GM12878 (cell line): Measurements from ENCODE around the gene KCNK17. TPM values are rescaled to one million over a fixed set of nuclear protein-coding genes. Genes with fewer than 3 reads are reported as not detected.

Experiments used
- ATAC-seq: fragments of 200-7000 bp; cut with Tn5 transposase; 3 replicates; pipeline ENCODE4 v1.9.1; 2020; ENCODE audit warnings: mild to moderate bottlenecking, moderate library complexity
- Bru-seq: library from RNA; stranded (reverse); fragments of 400-500 nt; gene quantifications from one replicate; lab custom pipeline; 2021; lab: Mats Ljungman, UMichigan
- BruChase-seq, 2 experiments: library from RNA; stranded (reverse); fragments of 400-500 nt; gene quantifications; one replicate each; lab custom pipeline; 2021; lab: Mats Ljungman, UMichigan
- BruUV-seq: library from RNA; stranded (reverse); fragments of 400-500 nt; replicated peaks from 2 replicates; lab custom pipeline; 2021; lab: Mats Ljungman, UMichigan
- CTCF ChIA-PET: fragments of 300-600 bp; sonication (Branson Sonifier 250); formaldehyde crosslinking; extraction: SDS; loops from one replicate; lab custom pipeline; 2021; ENCODE audit warnings: inconsistent platforms; lab: Yijun Ruan, JAX
- POLR2A ChIA-PET: fragments of 350-600 bp; formaldehyde crosslinking; extraction: SDS; loops from one replicate; lab custom pipeline; 2021; ENCODE audit warnings: inconsistent platforms; lab: Charles Lee
- RAD21 ChIA-PET: fragments of 300-600 bp; sonication (Branson Sonifier 250); formaldehyde crosslinking; loops from one replicate; lab custom pipeline; 2023; ENCODE audit warnings: antibody characterized with exemption; ENCODE audit not compliant: unreplicated experiment; lab: Charles Lee
- SMC1A ChIA-PET: fragments of 300-600 bp; sonication (Branson Sonifier 250); formaldehyde crosslinking; loops from one replicate; lab custom pipeline; 2023; ENCODE audit not compliant: unreplicated experiment, uncharacterized antibody; lab: Charles Lee
- DNase-seq: peaks from one replicate; pipeline ENCODE4 v3.0.0-alpha.2; 2011; ENCODE audit warnings: low read depth, low spot score
- FAIRE-seq: peaks from 3 replicates; lab custom pipeline; 2011; peaks lifted over from hg19 to GRCh38; lab: Jason Lieb, UNC
- H2AFZ ChIP-seq: 2 replicates; pipeline ENCODE4 v1.6.0; 2011; ENCODE audit warnings: low read depth, low read length, control low read depth; ENCODE audit not compliant: control insufficient read depth
- H3K27ac ChIP-seq: 2 replicates; pipeline ENCODE4 v1.5.1; 2011; ENCODE audit warnings: control low read depth; ENCODE audit not compliant: control insufficient read depth, insufficient read depth
- H3K27me3 ChIP-seq, 2 experiments: replicated peaks in 1 of 2; 2 replicates each; pipeline versions ENCODE4 v1.6.0 to v1.6.1; 2011; ENCODE audit warnings: low read length in 1 of 2; ENCODE audit not compliant: control insufficient read depth in 2 of 2, insufficient read depth in 2 of 2
- H3K36me3 ChIP-seq, 2 experiments: 2 replicates each; pipeline ENCODE4 v1.5.1; 2011; ENCODE audit warnings: low read length in 1 of 2; ENCODE audit not compliant: control insufficient read depth in 2 of 2, insufficient read depth in 2 of 2
- H3K4me1 ChIP-seq: 2 replicates; pipeline ENCODE4 v1.6.1; 2011; ENCODE audit warnings: mild to moderate bottlenecking, low read length, moderate library complexity, mixed read lengths; ENCODE audit not compliant: control insufficient read depth, insufficient read depth
- H3K4me2 ChIP-seq: 2 replicates; pipeline ENCODE4 v1.6.0; 2011; ENCODE audit warnings: control low read depth; ENCODE audit not compliant: control insufficient read depth, insufficient read depth
- H3K4me3 ChIP-seq: fragments of 200-600 bp; sonication (generic); 2 replicates; pipeline ENCODE4 v1.5.1; 2016
- H3K79me2 ChIP-seq: 2 replicates; pipeline ENCODE4 v1.6.0; 2011; ENCODE audit warnings: low read length; ENCODE audit not compliant: control insufficient read depth, insufficient read depth
- H3K9ac ChIP-seq: 2 replicates; pipeline ENCODE4 v1.8.0; 2011; ENCODE audit warnings: low read length, control low read depth, mixed read lengths; ENCODE audit not compliant: control insufficient read depth, insufficient read depth
- H3K9me3 ChIP-seq: replicated peaks from 3 replicates; pipeline ENCODE4 v1.5.1; 2011; ENCODE audit warnings: mild to moderate bottlenecking, low read length; ENCODE audit not compliant: control insufficient read depth, insufficient read depth
- H4K20me1 ChIP-seq: 2 replicates; pipeline ENCODE4 v1.6.0; 2011; ENCODE audit not compliant: control insufficient read depth, insufficient read depth
- JUNB ChIP-seq: IDR thresholded peaks from 2 replicates; pipeline ENCODE4 v1.6.1; 2016; ENCODE audit warnings: antibody characterized with exemption, mild to moderate bottlenecking
- ZBED1 ChIP-seq: IDR thresholded peaks from 2 replicates; pipeline ENCODE4 v1.6.1; 2016; ENCODE audit warnings: borderline replicate concordance
- ZNF384 ChIP-seq: IDR thresholded peaks from 2 replicates; pipeline ENCODE4 v1.6.1; 2012; ENCODE audit warnings: low read depth, mild to moderate bottlenecking, low read length, improper control_type of control experiment, borderline replicate concordance
- WGBS: methylation state at CpG from one replicate; pipeline ENCODE4 v1.1.6; 2016; ENCODE audit warnings: low lambda C conversion rate; ENCODE audit not compliant: insufficient replicate concordance, insufficient coverage; ENCODE audit errors: missing lambda C conversion rate; 5-methylcytosine and 5-hydroxymethylcytosine counted together
- in situ Hi-C: fragments of 300-500 bp; cut with MboI; formaldehyde crosslinking; loops from 9 replicates; pipeline ENCODE4 v1.14.3; 2018; ENCODE audit warnings: mixed read lengths
- intact Hi-C: fragments of 100-400 bp; cut with micrococcal nuclease; formaldehyde crosslinking; loops from one replicate; pipeline ENCODE4 v1.14.2; 2022; ENCODE audit not compliant: unreplicated experiment
- long read RNA-seq, 2 experiments: library from polyadenylated mRNA; unstranded; transcript quantifications; one replicate each; pipeline ENCODE4 v2.0.0, GENCODE V29; 2019 to 2020
- polyA minus RNA-seq, 3 experiments: library from RNA; depleted of rRNA, polyadenylated mRNA; stranded (reverse); fragments of >200 nt; gene quantifications; 2 replicates each; pipeline ENCODE4 v1.2.3, GENCODE V29; 2011
- polyA plus RNA-seq, 11 experiments: library from polyadenylated mRNA; depleted of rRNA in 4 of 11; unstranded in 6 of 11; stranded (reverse) in 5 of 11; fragments of >200 nt; fragmentation: Nextera tagmentation in 4 of 11; fragmentation: Illumina TruSeq in 1 of 11; extraction: Ambion mirVana in 4 of 11; extraction: Trizol in 1 of 11; gene quantifications; 1 replicate in 1 of 11; 2 replicates in 10 of 11; pipeline versions ENCODE4 v1.2.1 to v1.2.3, GENCODE V29; 2011 to 2016; ENCODE audit warnings: inconsistent platforms in 2 of 11, missing spikeins in 2 of 11, low read depth in 1 of 11
- total RNA-seq, 4 experiments: library from RNA; depleted of rRNA in 3 of 4; stranded (reverse); fragments of >200 nt in 3 of 4; fragmentation: Illumina TruSeq in 1 of 4; extraction: Trizol in 1 of 4; gene quantifications; 2 replicates each; pipeline versions ENCODE4 v1.2.1 to v1.2.3, GENCODE V29; 2013 to 2021
- TF ChIP-seq, protein P1 (sequence below): fragments of 450-650 bp; IDR thresholded peaks from 2 replicates; pipeline ENCODE4 v1.6.1; 2018; ENCODE audit warnings: mild to moderate bottlenecking, low read depth, moderate library complexity; ENCODE audit not compliant: partially characterized antibody
- TF ChIP-seq, protein P2 (sequence below): fragments of 450-650 bp; formaldehyde crosslinking; IDR thresholded peaks from 2 replicates; pipeline ENCODE4 v1.5.0; 2022; ENCODE audit warnings: mild to moderate bottlenecking, missing genetic modification characterization

Gene KCNK17, protein sequence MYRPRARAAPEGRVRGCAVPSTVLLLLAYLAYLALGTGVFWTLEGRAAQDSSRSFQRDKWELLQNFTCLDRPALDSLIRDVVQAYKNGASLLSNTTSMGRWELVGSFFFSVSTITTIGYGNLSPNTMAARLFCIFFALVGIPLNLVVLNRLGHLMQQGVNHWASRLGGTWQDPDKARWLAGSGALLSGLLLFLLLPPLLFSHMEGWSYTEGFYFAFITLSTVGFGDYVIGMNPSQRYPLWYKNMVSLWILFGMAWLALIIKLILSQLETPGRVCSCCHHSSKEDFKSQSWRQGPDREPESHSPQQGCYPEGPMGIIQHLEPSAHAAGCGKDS
- not detected in 2 replicates for total RNA-seq (2013; cell fraction: nucleolus; rRNA removed)
- total RNA-seq (2014; rRNA removed) (not detected in 2 replicates), total RNA-seq (2014; rRNA removed; fragmentation: Illumina TruSeq; extraction: Trizol) (not detected in 2 replicates), total RNA-seq (2021) (not detected in 2 replicates), polyA plus RNA-seq (2011; rRNA removed) (not detected in 2 replicates), polyA plus RNA-seq (2014; fragmentation: Illumina TruSeq; extraction: Trizol) (not detected in 2 replicates), polyA plus RNA-seq (2014; fragmentation: Nextera tagmentation; extraction: Ambion mirVana) (not detected), polyA plus RNA-seq (2014; rRNA removed) (not detected in 2 replicates), polyA plus RNA-seq (2016; fragmentation: Nextera tagmentation; extraction: Ambion mirVana) (not detected), polyA minus RNA-seq (2011; rRNA and poly(A)+ RNA removed) (not detected in 2 replicates), Bru-seq, nascent RNA (not detected), BruChase-seq, experiment 1, labeled RNA remaining after a 6-hour chase (percentile 10 among the genes with signal in this experiment), BruChase-seq, experiment 2, labeled RNA remaining after a 2-hour chase (percentile 6 among the genes with signal in this experiment)
- not detected for polyA plus RNA-seq (2011; ENCODE audit: low read depth)
- polyA plus RNA-seq (2011; cell fraction: cytosol; rRNA removed) = not detected in 2 replicates
- not detected in 2 replicates for polyA plus RNA-seq (2011; cell fraction: nucleus; rRNA removed)
- polyA plus RNA-seq (2012) = not detected in 2 replicates
- polyA minus RNA-seq (2011; cell fraction: cytosol; rRNA and poly(A)+ RNA removed) = not detected in 2 replicates
- polyA minus RNA-seq (2011; cell fraction: nucleus; rRNA and poly(A)+ RNA removed) = not detected in 2 replicates
- long read RNA-seq, experiment 1 = 0 reads
- long read RNA-seq, experiment 2 = 0 reads

DNA sequence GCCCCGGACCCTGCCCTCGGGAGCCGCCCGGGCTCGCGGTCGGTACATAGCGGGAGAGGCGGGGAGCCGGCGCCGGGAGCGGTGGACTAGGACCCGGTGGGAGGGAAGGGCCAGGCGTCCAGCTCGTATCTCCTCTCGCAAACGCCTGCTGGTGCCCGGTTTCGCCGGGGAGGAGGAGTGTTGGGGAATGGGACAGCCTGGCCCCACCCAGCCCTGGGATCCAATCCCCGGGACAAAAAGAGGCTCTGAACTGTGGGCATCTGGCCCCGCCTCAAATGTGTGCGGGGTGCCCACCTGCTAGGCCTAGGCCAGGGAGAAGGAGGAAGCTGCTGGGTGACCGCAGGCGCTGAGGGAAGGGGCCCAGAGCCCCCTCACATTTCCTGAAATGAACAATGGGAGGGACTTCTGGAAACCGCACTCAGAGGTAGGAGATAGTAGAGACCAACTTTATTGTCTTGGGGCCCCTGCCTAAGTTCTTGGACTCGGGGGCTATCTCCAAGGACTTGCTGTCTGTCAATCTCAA, at the start of gene KCNK17:
KCNK17 (minus strand) TSS at position 147 of the 523 bp plus-strand sequence; CDS start at position 48, 99 bp downstream.
- no peak within 1 kb of the TSS for H3K4me2 ChIP-seq
- no peak within 1 kb of the TSS for H3K27ac ChIP-seq
- no peaks in the 10 kb centered on the region for H3K4me1 ChIP-seq
- BruUV-seq = no TSS peak
- RAD21 ChIA-PET = no interaction called here
- ATAC-seq = no peak
- intact Hi-C loops (no loop called here), in situ Hi-C loops (no loop called here)
- 4% methylated on average over 18 of the region's 28 CpGs for WGBS
- POLR2A ChIA-PET = no interaction called here
- H3K4me3 ChIP-seq = no peak within 1 kb of the TSS
- H3K79me2 ChIP-seq = no peaks in the 10 kb centered on the region
- no peak within 1 kb of the TSS for H2AFZ ChIP-seq
- TF ChIP-seq, protein P1, sequence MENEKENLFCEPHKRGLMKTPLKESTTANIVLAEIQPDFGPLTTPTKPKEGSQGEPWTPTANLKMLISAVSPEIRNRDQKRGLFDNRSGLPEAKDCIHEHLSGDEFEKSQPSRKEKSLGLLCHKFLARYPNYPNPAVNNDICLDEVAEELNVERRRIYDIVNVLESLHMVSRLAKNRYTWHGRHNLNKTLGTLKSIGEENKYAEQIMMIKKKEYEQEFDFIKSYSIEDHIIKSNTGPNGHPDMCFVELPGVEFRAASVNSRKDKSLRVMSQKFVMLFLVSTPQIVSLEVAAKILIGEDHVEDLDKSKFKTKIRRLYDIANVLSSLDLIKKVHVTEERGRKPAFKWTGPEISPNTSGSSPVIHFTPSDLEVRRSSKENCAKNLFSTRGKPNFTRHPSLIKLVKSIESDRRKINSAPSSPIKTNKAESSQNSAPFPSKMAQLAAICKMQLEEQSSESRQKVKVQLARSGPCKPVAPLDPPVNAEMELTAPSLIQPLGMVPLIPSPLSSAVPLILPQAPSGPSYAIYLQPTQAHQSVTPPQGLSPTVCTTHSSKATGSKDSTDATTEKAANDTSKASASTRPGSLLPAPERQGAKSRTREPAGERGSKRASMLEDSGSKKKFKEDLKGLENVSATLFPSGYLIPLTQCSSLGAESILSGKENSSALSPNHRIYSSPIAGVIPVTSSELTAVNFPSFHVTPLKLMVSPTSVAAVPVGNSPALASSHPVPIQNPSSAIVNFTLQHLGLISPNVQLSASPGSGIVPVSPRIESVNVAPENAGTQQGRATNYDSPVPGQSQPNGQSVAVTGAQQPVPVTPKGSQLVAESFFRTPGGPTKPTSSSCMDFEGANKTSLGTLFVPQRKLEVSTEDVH = no peak
- TF ChIP-seq JUNB (no peak), ZBED1 (no peak), ZNF384 (no peak)
- TF ChIP-seq, protein P2, sequence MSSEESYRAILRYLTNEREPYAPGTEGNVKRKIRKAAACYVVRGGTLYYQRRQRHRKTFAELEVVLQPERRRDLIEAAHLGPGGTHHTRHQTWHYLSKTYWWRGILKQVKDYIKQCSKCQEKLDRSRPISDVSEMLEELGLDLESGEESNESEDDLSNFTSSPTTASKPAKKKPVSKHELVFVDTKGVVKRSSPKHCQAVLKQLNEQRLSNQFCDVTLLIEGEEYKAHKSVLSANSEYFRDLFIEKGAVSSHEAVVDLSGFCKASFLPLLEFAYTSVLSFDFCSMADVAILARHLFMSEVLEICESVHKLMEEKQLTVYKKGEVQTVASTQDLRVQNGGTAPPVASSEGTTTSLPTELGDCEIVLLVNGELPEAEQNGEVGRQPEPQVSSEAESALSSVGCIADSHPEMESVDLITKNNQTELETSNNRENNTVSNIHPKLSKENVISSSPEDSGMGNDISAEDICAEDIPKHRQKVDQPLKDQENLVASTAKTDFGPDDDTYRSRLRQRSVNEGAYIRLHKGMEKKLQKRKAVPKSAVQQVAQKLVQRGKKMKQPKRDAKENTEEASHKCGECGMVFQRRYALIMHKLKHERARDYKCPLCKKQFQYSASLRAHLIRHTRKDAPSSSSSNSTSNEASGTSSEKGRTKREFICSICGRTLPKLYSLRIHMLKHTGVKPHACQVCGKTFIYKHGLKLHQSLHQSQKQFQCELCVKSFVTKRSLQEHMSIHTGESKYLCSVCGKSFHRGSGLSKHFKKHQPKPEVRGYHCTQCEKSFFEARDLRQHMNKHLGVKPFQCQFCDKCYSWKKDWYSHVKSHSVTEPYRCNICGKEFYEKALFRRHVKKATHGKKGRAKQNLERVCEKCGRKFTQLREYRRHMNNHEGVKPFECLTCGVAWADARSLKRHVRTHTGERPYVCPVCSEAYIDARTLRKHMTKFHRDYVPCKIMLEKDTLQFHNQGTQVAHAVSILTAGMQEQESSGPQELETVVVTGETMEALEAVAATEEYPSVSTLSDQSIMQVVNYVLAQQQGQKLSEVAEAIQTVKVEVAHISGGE (CRISPR knock-in tag) = no peak
- TF ChIP-seq, all 136 proteins: peak for 0
- H3K9ac ChIP-seq = no peak within 1 kb of the TSS
- no peaks in the 10 kb centered on the region for H4K20me1 ChIP-seq
- peaks cover 12 to 14% of the 10 kb centered on the region in 2 experiments for H3K27me3 ChIP-seq
- ChIA-PET CTCF (no interaction called here), SMC1A (no interaction called here)
- DNase-seq (no peak), FAIRE-seq (no peak)
- no peaks in the 10 kb centered on the region for H3K9me3 ChIP-seq
- no peaks in the 10 kb centered on the region for H3K36me3 ChIP-seq
